GM12874 (cell line): ENCODE results near the gene WDFY2.

Experiments used
- CTCF ChIP-seq: IDR thresholded peaks from 2 replicates; pipeline ENCODE4 v1.5.1; 2011; ENCODE audit warnings: low read depth, mild to moderate bottlenecking, control low read depth, low read length, moderate library complexity; ENCODE audit not compliant: insufficient read depth

The WDFY2 gene

GRCh38 chr13:51689663-51689996 lies 105.4 kb downstream of the WDFY2 start:
- no peak for TF ChIP-seq CTCF

- no peak for TF ChIP-seq CTCF
Measured at GRCh38 chr13:51697181-51697580, 112.9 kb downstream of the WDFY2 start.

- no peak for TF ChIP-seq CTCF
Measured at GRCh38 chr13:51697855-51698254, 113.6 kb downstream of the WDFY2 start.

- TF ChIP-seq CTCF: no peak
Measured at GRCh38 chr13:51698352-51698751, 114.1 kb downstream of the WDFY2 start.

GRCh38 chr13:51704399-51705313 lies 120.4 kb downstream of the WDFY2 start:
- TF ChIP-seq CTCF: no peak

- TF ChIP-seq CTCF: no peak
Measured at GRCh38 chr13:51707461-51707860, 123.2 kb downstream of the WDFY2 start.

GRCh38 chr13:51713807-51714206 lies 129.5 kb downstream of the WDFY2 start:
- no peak for TF ChIP-seq CTCF
